Sigmoid colon (tissue), 4 donors: ENCODE measurements around the gene TRUB2.
"Not testable (repeated sequence)": the region's sequence is repeated elsewhere in the genome, so short reads cannot be mapped to it uniquely, and the experiment has no call there.

ENCODE experiments used
- EP300 ChIP-seq, 4 donors: sonication (generic); formaldehyde crosslinking; IDR thresholded peaks; one replicate each; pipeline ENCODE4 v1.6.1; 2017; ENCODE audit warnings: antibody characterized with exemption in 4 of 4
- POLR2A ChIP-seq, 2 donors: fragments of 450-650 bp; IDR thresholded peaks; one replicate each; pipeline ENCODE4 v1.6.1; 2016; ENCODE audit warnings: antibody characterized with exemption in 2 of 2, mild to moderate bottlenecking in 2 of 2, moderate library complexity in 2 of 2
- POLR2AphosphoS5 ChIP-seq, 4 donors: sonication (generic); formaldehyde crosslinking; IDR thresholded peaks; one replicate each; pipeline ENCODE4 v1.6.1; 2017; ENCODE audit warnings: antibody characterized with exemption in 4 of 4
- TF ChIP-seq, protein P1 (sequence below), 4 experiments: fragments of 450-650 bp in 3 of 4; fragments of 200-600 bp in 1 of 4; IDR thresholded peaks; one replicate each; pipeline ENCODE4 v1.5.1; 2016 to 2019; ENCODE audit warnings: antibody characterized with exemption in 4 of 4, mild to moderate bottlenecking in 3 of 4, moderate library complexity in 2 of 4

DNA sequence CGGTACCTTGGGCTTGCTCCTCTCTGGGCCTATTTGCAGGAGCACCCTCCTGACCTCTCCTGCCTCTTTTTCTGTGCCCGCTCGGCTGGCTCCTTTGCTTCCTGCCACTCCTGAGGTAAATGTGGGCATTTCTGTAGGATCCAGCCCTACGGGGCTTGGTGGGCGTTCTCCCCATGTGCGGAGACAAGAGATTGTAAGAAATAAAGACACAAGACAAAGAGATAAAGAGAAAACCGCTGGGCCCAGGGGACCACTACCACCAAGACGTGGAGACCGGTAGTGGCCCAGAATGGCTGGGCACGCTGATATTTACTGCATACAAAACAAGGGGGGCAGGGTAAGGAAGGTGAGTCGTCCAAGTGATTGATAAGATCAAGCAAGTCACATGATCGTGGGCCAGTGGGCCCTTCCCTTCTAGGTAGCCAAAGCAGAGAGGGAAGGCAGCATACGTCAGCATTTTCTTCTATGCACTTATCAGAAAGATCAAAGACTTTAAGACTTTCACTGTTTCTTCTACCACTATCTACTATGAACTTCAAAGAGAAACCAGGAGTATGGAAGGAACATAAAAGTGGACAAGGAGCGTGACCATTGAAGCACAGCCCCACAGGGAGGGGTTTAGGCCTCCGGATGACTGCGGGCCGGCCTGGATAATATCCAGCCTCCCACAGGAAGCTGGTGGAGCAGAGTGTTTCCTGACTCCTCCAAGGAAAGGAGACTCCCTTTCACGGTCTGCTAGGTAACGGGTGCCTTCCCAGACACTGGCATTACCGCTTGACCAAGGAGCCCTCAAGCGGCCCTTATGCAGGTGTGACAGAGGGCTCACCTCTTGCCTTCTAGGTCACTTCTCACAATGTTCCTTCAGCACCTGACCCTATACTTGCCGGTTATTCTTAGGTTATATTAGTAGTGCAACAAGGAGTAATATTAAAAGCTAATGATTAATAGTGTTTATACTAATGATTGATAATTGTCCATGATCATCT, 42.9 kb downstream of the TRUB2 start:
- TF ChIP-seq, protein P1, sequence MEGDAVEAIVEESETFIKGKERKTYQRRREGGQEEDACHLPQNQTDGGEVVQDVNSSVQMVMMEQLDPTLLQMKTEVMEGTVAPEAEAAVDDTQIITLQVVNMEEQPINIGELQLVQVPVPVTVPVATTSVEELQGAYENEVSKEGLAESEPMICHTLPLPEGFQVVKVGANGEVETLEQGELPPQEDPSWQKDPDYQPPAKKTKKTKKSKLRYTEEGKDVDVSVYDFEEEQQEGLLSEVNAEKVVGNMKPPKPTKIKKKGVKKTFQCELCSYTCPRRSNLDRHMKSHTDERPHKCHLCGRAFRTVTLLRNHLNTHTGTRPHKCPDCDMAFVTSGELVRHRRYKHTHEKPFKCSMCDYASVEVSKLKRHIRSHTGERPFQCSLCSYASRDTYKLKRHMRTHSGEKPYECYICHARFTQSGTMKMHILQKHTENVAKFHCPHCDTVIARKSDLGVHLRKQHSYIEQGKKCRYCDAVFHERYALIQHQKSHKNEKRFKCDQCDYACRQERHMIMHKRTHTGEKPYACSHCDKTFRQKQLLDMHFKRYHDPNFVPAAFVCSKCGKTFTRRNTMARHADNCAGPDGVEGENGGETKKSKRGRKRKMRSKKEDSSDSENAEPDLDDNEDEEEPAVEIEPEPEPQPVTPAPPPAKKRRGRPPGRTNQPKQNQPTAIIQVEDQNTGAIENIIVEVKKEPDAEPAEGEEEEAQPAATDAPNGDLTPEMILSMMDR (IDR thresholded peaks at IDR 0.05) = not testable (repeated sequence)
- not testable (repeated sequence) for TF ChIP-seq POLR2A, EP300, POLR2AphosphoS5 (IDR thresholded peaks at IDR 0.05)
